ENCODE measurements around the gene FATE1.

FATE1 gene

DNA sequence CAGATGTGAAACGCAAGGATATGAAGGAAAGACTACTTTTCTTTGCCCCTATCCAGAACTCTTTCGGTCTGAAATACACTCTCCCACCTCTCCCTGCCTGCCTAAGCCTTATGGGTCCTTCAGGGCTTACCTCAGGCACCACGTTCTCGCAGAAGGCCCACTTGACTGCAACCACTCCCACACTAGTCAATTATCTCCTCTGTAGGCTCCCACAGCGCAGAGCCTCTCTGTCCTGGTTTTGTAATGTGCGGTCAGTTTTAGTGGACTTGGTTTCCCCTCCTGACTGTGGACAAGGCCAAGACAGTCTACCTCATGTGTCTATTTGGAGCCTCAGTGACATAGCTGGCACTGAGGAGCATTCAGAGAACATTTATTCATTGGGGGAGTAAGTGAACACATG lies 29.8 kb downstream of the FATE1 start:
- DNase-seq: no peak

DNA sequence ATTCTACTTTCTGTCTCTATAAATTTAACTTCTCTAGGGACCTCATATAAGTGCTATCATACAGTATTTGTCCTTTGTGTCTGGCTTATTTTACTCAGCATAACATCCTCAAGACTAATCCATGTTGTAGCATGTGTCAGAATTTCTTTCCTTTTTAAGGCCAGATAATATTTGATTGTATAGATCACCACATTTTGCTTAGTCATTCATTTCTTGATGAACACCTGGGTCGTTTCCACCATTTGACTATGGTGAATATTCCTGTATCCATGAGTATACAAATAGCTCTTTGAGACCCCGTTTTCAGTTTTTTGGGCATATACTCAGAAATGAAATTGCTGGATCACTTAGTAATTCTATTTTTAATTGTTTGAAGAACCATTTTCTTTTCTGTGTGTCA lies 30.7 kb downstream of the FATE1 start:
- no peak for DNase-seq

DNA sequence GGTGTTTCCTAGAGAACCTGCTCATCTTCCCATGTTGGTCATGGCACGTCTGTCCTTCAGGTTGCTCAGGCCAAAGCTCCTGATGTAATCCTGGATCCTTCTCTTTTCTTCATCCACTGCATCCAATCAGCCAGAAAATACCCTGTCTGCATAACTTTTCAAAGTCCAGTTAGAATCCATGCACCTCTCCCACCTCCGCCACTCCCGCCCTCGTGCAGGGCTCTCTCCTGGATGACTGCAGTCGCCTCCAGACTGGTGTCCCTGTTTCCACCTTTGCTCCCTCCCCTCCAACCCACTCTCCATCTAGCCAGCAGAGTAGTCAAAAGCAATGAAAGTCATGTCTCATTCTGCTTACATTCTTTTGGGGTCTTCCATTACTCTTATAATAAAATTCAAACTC lies 34.7 kb downstream of the FATE1 start:
- no peak for DNase-seq

DNA sequence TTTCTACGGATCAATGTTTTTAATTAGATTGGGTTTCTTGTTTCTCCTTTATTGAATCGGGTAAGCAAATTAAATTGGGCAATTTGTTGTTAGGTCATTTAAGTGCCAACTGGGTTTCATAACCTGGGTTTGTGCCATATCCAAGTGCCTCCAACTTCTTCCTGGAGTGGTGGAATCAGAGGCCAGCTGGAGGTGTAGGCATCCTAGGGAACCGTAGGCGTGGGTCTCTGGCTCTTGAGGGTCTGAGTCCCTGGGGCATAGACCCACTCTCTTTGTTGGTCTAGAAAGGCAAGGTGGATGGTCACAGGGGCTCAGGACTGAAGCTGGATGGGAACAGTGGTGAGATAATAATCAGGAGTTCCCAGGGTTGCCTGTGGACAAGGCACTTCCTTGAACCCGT lies 37.0 kb downstream of the FATE1 start:
- no peak for DNase-seq

DNA sequence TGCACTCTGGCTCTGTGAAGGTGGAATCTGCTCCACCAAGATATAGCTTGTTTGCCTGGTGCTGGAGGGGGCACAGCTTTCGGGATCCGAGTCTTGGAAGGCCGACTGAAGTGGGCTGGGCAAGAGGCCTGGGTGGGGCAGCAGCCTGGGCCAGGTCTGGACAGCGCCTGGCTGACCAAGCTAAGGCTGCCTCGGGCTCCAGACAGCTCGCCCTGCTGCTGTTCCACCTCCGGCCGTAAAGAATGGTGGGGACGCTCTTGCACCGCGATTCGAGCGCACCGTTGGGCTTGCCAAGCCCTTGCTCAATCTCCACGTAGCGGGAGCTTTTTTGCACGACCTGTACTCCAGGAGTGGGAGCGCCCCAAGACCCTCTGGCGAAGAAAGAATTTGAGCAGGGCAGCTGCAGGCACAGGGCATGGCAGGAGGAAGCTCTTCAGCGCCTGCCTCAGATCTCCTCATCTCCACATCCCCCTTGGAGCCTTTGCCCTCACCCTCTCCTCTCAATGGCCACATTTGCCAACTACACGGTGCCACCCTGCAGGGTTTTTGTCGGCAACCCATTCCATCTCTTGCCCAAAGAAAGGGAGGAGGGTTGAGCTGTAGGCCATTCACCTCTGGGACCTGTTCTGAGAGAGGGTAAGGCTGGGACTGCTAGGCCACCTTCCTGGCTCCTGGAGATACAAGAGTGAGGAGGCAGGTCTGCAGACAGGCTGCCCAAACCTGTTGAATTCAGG lies 37.6 kb downstream of the FATE1 start:
- DNase-seq: no peak

DNA sequence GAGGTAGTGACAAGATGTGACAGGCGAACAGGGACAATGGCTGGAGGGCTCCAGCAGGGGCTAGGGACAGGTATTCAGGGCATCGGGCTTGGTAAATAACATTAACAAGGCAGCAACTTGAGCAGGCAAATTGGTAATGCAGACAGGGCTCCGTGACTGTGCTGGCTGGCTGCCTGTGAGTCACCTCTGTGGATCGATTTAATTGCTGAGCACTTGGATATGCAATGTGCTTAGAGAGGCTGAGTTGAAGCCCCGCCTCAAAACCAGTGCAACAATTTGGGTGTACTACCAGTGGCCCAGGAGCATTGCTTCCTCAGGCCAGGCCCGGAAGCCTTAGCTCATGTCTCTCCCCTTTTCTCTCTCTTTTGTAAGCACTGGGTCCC lies 38.2 kb downstream of the FATE1 start:
- DNase-seq: no peak

DNA sequence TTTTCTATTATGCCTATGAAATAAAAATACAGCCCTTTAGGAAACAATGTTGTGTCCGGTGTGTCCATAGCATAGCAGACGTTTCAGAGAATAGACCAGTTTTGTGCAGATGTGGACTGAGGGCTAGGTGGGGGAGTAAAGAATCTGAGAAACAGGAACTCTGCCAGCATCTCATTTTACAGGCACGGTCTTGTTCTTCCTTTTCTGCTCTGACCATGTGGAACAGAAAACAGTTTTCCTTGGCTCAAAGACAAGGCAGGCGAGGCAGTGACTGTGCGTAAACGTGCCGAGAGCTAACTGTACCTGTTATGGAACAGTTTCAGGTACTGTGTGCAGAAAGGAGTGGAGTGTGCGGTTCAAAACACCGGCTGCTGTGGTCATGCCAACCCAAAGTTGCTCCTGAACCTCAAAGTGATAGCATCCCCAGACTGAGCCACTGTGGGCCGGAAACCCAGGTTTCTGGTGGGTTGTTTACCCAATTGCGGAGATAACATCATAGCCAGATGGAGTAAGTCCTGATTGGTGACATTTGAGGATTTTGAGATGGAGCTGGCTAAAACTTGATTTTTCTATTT lies 38.9 kb downstream of the FATE1 start:
- no peak for DNase-seq

DNA sequence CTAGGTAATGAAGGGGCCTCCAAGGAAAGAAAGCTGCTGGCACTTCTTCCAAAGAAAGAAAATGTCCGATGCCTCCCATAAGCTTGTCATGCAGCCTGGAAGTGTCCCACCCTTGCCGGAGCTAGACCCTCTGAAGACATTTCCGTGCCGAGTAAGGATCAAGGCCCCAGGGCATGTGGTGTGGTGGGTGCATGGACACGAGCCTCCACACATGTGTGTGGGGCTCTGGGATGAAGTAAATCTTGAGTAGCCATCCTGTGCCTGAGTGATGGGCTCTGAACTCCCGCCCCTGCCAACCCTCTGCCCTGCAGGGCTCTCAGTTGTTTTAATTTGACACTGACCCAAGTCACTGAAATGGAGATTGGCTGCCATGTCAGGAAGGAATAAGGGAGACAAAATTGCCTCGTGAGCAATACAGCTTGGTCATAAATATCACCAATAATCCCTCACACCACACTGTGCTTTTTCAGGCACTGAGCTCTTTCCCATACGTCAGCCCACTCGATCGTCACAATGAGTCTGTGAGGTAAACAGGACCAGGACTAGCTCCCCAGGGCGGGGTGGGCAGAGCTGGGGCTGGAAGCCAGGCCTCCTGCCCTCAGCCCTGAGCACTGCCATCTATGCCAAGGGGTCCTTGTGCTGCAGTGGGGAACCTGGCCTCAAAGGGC lies 43.3 kb downstream of the FATE1 start:
- DNase-seq: no peak

DNA sequence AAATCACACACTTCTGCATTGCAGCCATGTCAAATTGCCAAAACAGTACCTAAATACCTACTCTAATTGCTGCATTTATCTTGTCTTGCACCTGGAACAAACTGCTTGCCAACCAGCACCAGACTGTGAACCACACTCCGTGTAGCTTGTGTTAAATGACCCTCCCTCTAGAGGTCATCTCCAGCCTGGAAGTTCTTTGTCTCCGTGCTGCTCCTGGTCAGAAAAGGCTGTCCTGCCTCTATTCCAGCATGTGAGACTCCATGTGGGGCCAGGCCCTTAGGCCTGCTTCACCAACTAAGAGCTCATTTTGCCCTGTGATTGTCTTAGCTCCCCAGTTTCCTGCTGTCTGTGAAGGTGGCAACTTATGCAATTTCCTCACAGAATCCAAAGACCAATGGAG lies 47.0 kb downstream of the FATE1 start:
- DNase-seq: no peak

DNA sequence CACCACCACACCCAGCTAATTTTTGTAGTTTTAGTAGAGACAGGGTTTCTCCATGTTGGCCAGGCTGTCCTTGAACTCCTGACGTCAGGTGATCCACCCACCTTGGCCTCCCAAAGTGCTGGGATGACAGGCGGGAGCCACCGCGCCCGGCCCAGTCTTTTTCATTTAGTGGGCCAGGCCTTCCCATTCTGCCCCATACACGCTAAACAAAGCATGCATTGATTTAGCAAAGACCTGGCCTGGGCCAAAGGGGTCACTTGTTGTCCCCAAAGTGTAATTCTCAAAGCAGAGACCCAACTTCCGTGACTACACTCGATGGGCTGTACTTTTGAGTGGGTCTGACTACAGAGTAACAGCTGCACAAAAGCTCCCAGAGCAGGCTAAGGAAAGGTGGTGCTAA lies 47.9 kb downstream of the FATE1 start:
- no peak for DNase-seq

DNA sequence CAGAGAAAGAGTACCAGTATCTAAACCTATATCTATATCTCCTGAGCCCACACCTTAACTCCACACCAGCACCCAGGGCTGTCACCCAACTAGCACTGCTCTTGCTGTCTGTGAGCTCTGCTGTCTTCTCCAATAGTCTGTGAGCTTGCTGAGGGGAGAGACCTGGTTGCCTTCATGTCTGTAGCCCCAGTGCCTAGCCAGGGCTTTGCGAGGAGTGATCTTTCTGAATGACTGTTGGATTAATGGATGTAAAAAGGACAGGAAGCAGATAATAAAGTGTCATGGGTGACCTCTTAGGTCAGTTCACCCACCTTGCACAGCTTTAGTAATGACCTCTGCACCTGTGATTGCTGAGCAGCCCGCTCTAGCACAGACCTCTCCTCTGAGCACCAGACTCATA lies 49.2 kb downstream of the FATE1 start:
- no peak for DNase-seq

DNA sequence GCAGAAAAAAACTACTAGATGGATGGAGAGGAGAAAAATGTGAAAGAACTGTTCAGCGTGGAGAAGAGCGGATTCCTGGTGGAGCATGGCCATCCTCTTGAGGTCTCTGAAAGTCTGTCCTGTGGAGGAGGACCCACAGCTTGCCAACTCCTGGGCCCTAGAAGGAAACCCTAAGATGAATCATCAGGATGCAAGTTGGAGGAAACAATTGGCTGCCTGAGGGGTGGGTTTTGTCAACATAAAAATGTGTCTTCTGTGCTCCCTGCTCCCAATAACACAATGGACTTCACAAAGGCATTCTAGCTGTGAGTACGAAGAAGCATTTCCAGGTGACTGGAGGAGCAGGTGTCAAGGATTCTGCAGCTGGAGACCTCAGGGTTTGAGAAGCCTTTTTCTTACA lies 55.9 kb downstream of the FATE1 start:
- no peak for DNase-seq

Measured in CD4-positive, alpha-beta T cell treated with Interleukin-17A for 4 hours (primary cell).